Tibial nerve (tissue), 4 donors: ENCODE results near the gene C5orf63.

Experiments used
- CTCF ChIP-seq, 5 experiments: fragments of 200-600 bp in 3 of 5; fragments of 450-650 bp in 2 of 5; sonication (generic) in 3 of 5; IDR thresholded peaks; one replicate each; pipeline ENCODE4 v1.5.1; 2016 to 2019; ENCODE audit warnings: antibody characterized with exemption in 5 of 5, mild to moderate bottlenecking in 3 of 5, moderate library complexity in 2 of 5
- EP300 ChIP-seq, 2 donors: sonication (generic); formaldehyde crosslinking; IDR thresholded peaks; one replicate each; pipeline ENCODE4 v1.6.1; 2017; ENCODE audit warnings: antibody characterized with exemption in 2 of 2, mild to moderate bottlenecking in 1 of 2
- POLR2A ChIP-seq, 2 donors: fragments of 450-650 bp; IDR thresholded peaks; one replicate each; pipeline ENCODE4 v1.6.1; 2017; ENCODE audit warnings: antibody characterized with exemption in 2 of 2, mild to moderate bottlenecking in 2 of 2, moderate library complexity in 2 of 2

- no peak for TF ChIP-seq POLR2A (IDR thresholded peaks at IDR 0.05)
- TF ChIP-seq EP300 (IDR thresholded peaks at IDR 0.05) = no peak
- no peak for TF ChIP-seq CTCF (IDR thresholded peaks at IDR 0.05)
Observed at GRCh38 chr5:127046343-127047072, 26.8 kb downstream of the C5orf63 start.
